NCI-H1105 (cell line): Measurements from ENCODE around the gene TXNIP.
"Not testable (repeated sequence)": the region's sequence is repeated elsewhere in the genome, so short reads cannot be mapped to it uniquely, and the experiment has no call there.

Source experiments
- DNase-seq: peaks from one replicate; lab custom pipeline; 2025; lab: John Stamatoyannopoulos, UW

TXNIP gene

GRCh38 chr1:145996433-145997015 lies at the start of gene TXNIP:
Gene TXNIP (minus strand): TSS chr1:145996579. CDS start chr1:145996266, 313 bp downstream.
- DNase-seq, result peak; percentile 99

DNA sequence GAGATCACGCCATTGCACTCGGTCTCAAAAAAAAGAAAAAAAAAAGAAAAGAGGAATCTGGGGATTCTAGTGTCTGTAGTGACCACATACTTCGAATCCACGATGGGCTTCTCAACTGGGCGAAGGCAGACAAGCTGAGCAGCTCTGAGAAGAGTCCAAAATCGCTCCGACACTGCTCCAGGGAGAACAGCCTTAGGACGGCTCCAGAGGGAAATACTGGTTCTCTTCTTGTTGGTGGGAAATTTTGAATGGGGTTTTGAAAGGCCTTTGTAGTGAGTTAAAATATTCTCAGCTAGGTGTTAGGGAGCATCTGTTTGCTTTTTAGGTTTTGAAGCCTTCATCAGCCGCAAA lies 43.4 kb upstream of the TXNIP start:
- DNase-seq, result no peak

DNA sequence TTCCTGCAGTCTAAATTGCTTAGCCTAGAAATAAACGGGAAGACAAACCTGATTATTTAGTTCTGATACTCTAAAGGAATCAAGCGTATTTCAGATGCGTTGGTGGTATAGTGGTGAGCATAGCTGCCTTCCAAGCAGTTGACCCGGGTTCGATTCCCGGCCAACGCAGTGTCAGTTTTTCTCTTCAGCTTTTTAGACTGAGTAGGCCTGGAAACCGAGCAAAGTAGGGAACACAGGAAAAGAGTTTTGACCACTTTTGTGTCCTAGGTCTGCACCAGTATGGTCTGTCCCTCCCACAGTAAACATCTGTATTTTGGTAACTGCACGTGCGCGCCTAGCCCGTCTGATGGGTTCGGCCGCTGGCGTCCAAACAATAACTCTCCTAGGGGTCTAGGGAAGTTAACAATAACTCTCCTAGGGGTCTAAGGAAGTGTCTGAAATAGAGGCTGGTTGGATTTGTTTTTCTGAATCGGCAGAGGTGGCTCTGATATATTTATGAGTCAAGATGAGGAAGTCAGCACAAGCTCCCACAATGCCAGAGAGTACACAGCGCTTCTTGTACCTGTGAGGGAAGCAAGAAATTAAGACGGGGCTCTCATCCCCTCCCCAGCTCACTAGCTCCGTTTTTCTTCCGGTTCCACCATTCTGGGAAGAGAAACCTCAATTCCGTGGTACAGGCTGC lies 40.7 kb upstream of the TXNIP start:
- DNase-seq, result peak; percentile 76

DNA sequence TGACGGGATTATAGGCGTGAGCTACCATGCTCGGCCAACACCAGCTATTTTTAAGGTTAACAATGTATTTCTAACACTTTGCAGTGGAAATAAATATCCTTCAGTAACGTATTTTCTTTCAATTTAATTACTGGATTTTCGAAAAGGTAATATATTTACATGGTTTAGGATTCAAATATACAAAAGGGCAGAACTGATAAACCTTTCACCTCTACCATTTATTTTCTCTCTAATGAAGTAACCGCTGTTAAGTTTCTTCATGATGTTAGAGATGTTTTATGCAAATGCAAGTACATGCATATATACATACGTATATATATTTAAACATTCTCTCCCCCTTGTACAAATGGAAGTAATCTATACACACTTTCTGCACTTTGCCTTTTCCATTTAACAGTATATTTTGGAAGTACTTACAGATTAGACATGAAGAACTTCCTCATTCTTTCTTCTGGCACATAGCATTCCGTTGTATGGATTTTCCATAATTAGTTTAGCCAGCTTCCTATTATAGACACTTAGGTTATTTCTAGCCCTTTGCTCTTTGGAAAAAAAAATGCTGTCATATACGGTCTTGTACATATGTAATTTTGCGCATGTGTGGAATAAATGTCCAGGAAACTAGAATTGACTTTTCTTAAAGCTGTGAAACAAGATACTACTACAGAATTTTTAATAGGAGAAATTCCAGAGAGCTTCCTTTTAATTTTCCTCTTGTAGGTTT lies 40.0 kb upstream of the TXNIP start:
- DNase-seq, result peak; percentile 47

DNA sequence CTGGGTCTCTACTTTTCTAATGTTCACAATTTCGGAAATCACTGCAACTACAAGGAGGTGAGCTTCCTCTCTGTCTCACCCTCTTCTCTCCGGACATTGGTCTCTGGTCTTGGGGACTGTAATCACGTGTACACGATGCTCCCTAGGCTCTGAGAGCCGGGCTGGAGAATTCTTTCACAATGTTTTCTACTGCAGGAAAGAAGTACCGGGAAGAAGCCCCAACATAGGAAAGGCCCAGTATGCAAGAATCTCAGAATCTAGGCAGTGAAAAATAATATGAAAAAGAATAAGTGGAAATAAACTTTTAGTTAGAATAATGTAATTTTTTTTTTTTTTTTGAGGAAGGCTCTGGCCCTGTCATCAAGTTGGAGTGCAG lies 38.7 kb upstream of the TXNIP start:
- no peak for DNase-seq

DNA sequence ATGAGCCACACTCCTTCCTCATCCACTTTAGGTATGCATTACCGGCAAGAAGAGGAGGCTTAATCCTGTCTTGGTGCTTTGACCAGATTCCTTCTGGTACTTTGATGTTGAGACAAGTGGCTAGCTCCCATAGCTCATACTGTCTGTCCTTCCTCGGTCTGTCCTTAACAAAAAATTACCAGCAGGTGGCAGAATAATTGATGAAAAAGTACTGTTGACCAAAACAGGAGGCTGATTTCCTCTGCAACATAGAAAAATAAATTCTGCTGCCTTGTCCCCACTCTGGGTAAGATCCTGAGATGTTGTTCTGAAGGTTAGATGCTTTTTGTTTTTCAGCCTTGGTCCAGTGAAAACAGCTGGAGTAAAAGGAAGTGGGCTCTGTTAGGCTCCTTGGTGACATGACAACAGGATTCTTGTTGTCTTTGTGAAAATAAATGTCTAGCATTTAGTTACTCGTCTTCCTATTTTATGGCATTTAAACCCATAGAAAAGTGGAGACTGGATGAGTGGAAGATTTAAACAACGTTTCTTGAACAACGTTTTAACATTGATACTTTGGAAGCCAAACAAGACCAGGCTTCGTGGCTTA lies 36.3 kb upstream of the TXNIP start:
- peak; percentile 39 for DNase-seq

DNA sequence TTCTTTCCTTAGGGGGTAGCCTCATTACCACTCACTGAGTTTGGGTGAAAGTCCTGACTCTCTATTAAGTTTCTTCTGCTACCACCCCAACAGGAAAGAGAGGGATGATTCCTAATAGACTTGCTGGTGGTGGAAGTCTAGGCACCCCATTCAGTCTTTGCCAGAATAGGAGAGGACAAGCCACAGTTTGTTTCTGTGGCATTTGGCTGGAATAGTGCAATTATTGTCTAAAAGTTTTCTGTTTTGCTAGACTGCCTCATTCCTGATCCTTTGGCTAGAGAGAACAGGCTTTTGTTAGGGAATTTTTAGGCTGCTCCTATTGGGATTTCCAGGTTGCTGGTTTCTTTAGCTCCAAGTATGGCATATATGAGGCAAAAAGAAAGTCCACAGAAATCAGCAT lies 35.1 kb upstream of the TXNIP start:
- no peak for DNase-seq

- DNase-seq, result no peak
Observed at GRCh38 chr1:146029117-146029516, 32.7 kb upstream of the TXNIP start.

DNA sequence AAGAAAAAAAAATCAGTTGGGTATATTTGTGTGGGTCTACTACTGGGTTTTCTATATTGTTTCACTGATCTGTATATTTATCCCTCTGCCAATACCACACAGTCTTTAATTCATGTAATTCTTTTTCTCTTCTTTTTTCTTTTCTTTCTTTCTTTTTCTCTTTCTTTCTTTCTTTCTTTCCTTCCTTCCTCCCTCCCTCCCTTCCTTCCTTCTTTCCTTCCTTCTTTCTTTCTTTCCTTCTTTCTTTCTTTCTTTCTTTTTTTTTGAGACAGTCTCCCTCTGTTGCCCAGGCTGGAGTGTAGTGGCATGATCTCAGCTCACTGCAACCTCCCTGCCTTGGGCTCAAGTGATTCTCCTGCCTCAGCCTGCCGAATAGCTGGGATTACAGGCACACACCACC lies 30.3 kb upstream of the TXNIP start:
- DNase-seq, result not testable (repeated sequence)

DNA sequence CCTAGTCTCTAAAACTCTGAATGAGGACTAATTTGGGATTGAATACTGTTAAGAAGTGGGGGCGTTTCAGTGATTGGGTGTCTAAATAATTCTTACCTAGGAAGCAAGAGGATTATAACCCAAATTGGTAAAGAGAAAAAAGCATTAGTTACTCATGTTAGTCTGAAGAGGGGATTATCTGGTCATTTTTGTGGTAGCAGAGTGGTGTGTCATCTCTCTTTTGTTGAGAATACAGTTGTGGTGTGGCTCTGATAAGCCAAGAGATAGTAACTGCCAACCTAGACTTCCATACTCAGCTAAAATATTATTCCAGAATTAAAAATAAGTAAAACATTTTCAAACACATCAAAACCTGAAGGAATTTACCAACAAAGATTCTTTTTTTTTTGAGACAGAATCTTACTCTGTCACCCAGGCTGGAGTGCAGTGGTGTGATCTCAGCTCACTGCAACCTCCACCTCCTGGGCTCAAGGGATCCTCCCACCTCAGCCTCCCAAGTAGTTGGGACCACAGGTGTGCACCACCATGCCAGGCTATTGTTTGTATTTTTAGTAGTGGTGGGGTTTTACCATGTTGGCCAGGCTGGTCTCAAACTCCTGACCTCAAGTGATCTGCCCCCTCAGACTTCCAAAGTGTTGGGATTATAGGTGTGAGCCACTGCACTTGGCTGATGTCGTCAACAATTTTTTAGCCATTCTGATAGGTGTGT lies 29.6 kb upstream of the TXNIP start:
- not testable (repeated sequence) for DNase-seq

- DNase-seq, result no peak
Observed at GRCh38 chr1:146022403-146023127, 26.2 kb upstream of the TXNIP start.

DNA sequence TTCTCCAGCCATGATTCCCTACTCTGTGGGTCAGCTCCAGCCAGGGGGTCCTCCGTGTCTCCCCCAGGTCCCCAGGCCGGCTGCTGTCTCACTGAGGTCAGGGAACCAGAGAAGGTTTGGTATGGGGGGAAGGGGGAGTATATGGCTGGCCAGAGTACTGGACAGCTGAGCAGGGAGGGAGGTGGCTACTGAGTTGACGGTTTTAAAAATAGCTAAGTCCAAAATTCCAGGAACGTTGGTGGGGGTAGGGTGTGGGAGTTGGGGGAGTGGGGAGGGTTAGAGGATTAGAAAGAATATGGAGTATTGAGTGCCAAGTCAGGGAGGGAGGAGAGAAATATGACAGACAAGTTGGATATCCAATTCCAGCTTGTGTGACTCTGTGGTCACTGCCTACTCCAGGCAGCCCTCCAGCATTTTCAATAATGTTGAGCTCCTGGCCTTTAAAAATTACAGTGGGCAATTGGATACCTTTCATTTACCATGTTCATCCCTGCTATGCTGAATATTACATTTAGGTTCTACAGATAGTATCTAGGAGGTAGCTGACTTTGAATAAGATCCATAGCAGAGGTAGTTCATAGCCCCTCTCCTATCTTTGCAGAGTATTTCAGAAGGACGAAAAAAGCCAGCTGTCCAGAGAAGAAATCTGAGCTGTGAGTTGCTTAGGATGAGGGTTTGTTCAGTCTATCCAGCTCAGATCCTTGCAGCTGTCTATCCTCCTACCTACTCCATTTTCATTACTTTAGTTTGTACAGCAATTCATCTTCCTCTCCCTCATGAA lies 25.4 kb upstream of the TXNIP start, which contains the start of gene HJV:
Gene HJV (minus strand): TSS at position 114 of the 781 bp plus-strand sequence. CDS start 1,504 bp downstream, outside the sequence.
- no peak for DNase-seq

GRCh38 chr1:146021050-146021445 lies 24.7 kb upstream of the TXNIP start:
- DNase-seq, result no peak

DNA sequence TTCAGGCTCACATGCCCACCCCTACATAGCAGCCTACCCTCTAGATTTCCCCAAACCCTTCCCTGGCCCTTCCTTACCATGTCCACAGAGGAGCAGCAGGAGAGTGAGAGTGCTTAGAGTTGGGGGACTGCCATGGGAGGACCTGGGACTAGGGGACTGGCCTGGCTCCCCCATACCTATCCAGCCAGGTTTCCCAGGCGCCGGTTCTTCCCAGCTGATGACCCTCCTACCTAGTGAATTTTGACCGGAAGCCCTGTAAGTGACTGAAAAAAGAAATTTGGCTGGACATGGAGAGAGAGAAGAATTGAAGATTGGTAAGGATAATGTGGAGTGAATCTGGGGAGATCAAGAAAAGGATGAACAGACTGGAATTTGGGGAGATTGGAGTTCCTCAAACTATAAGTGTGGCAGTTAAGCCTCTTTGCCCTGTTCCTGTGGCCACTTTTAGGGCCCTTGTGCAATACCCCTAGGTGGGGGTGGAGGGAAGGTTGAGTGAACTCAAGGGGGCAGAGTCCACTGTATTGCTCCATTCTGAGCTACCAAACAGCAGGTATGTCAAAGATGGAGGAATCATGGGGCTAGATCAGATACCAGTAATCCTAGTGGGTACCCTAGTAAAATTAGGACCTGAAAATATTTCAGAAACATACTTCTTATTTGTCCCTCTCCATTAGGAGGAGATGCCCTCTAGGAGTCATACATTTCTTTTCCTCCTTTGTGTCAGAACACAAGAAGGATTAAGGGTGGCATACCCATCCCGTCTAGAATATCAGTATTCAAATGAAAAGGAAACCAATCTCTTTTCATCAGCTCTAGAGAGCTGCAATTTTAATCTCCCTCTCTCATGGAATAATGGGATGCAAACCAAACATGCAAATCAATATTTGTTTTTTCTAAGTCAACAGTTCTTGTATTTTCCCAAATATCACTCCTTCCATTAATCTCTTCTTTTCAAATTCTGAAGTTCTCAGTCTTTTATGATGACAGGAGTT lies 24.0 kb upstream of the TXNIP start:
- no peak for DNase-seq

DNA sequence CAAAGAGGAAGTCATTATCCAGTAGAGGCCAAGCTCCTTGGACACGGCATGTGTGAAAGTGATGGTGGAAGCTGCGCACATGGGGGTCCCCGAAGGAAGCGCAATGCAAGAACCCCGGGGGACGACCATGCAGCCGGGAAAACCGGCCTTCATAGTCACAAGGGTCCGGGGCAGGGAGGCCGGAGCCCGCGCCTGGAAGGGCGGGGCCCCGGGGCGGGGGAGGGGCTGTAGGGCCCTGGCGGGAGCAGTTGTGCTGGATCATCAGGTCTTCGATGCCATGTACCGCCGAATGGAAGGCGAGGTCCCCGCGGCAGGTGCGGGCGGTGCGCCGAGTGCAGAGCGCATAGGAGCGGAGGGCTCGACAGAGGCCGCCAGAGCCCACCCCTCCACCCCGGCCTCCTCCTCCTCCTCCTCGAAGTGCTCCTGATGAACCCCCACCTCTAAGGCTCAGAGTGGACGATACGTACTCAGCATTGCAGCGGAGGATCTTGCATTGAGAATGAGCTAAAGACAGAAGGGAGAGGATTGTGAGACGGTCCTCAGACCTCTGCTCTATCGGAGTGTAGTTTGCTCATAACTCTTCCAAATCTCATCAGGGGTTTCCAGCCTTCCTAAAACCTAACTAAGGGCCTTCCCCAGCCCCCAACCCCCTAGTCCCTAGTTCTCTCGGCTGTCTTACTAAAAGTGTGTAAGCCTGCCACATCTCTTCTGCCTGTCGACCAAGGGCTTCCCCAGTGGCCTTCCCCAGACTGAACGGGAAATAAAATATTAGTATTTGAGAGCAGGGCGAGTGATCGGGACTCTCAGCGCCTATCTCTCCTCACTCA lies 23.1 kb upstream of the TXNIP start:
- no peak for DNase-seq

DNA sequence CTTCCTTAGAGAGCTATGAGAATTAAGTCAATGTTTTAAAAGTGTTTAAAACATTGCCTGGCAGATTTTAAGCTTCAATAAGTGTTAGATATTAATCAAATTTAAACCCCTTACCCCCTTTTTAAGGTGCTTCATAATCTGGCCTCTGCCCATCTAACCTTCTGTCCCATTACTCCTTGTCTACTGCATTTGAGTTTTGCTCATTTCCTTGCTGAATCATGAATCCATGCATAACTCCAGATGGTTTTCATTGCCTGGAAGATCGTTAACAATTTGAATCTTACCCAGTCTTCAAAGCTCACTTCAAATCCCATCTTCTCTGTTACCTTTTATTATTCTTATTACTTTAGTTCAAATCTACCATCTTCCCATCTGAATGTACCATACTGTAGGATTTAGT lies 20.5 kb upstream of the TXNIP start:
- DNase-seq, result no peak

DNA sequence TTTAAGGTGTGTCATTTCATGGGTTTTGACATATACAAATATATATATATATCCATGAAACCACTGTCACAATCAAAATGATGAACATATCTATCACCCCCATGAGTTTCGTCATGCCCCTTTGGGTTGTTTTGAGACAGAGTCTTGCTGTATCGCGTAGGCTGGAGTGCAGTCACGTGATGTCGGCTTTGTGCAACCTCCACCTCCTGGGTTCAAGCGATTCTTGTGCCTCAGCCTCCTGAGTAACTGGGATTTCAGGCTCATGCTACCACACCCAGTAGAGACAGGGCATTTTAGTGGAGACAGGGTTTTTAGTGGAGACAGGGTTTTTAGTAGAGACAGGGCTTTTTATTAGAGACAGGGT lies 17.2 kb upstream of the TXNIP start:
- no peak for DNase-seq

- DNase-seq, result peak; percentile 55
Observed at GRCh38 chr1:146012703-146013558, 16.6 kb upstream of the TXNIP start.
